Measurements from ENCODE around the gene RSPH6A. TPM values are rescaled to one million over a fixed set of nuclear protein-coding genes. Genes with fewer than 3 reads are reported as not detected.

RSPH6A gene
- polyA plus RNA-seq, 4 donors: not detected

Other genes starting within 250 kb of the RSPH6A start
- gene OPA3, start 230.5 kb downstream of the RSPH6A start, polyA plus RNA-seq (ENCODE audit: insufficient read length in 4 of 4): 10 to 100 TPM in 3 of 4 donors, 1 to 10 TPM in 1; 9.7 to 13.3 (median 10.6) TPM
- 1 to 10 TPM; 3.7 to 5.4 (median 4.2) TPM for gene GPR4, start 213.1 kb downstream of the RSPH6A start, polyA plus RNA-seq (ENCODE audit: insufficient read length in 4 of 4)
- 10 to 100 TPM; 17.7 to 30.8 (median 23.5) TPM for gene EML2, start 175.9 kb downstream of the RSPH6A start, polyA plus RNA-seq (ENCODE audit: insufficient read length in 4 of 4)
- gene GIPR, start 147.1 kb downstream of the RSPH6A start, polyA plus RNA-seq (ENCODE audit: insufficient read length in 4 of 4): 1 to 10 TPM in 2 of 4 donors, under 1 TPM in 2; 0.59 to 1.8 (median 0.89) TPM
- 100 to 1,000 TPM; 268 to 441 (median 342) TPM for gene SNRPD2, start 123.4 kb downstream of the RSPH6A start, polyA plus RNA-seq (ENCODE audit: insufficient read length in 4 of 4)
- gene QPCTL, start 122.6 kb downstream of the RSPH6A start, polyA plus RNA-seq (ENCODE audit: insufficient read length in 4 of 4): 10 to 100 TPM in 2 of 4 donors, 1 to 10 TPM in 2; 7.2 to 13.5 (median 10.8) TPM
- gene FBXO46, start 84.4 kb downstream of the RSPH6A start, polyA plus RNA-seq (ENCODE audit: insufficient read length in 4 of 4): 10 to 100 TPM; 10.7 to 24.0 (median 20.3) TPM
- gene MEIOSIN, start 81.9 kb downstream of the RSPH6A start, polyA plus RNA-seq (ENCODE audit: insufficient read length in 4 of 4): not detected
- gene SIX5, start 46.1 kb downstream of the RSPH6A start, polyA plus RNA-seq (ENCODE audit: insufficient read length in 4 of 4): 10 to 100 TPM; 13.6 to 38.5 (median 27.7) TPM
- 10 to 100 TPM; 33.4 to 74.4 (median 54.6) TPM for gene DMPK, start 32.8 kb downstream of the RSPH6A start, polyA plus RNA-seq (ENCODE audit: insufficient read length in 4 of 4)
- gene DMWD, start 22.5 kb downstream of the RSPH6A start, polyA plus RNA-seq (ENCODE audit: insufficient read length in 4 of 4): 10 to 100 TPM; 24.1 to 56.1 (median 39.9) TPM
- gene SYMPK, start 47.8 kb upstream of the RSPH6A start, polyA plus RNA-seq (ENCODE audit: insufficient read length in 4 of 4): 10 to 100 TPM; 49.5 to 80.1 (median 67.0) TPM
- under 1 TPM; 0.40 to 0.60 (median 0.50) TPM for gene FOXA3, start 49.0 kb upstream of the RSPH6A start, polyA plus RNA-seq (ENCODE audit: insufficient read length in 4 of 4)
- gene IRF2BP1, start 70.8 kb upstream of the RSPH6A start, polyA plus RNA-seq (ENCODE audit: insufficient read length in 4 of 4): 10 to 100 TPM; 16.5 to 33.7 (median 25.1) TPM
- 1 to 10 TPM; 3.7 to 7.2 (median 5.8) TPM for gene MYPOP, start 87.3 kb upstream of the RSPH6A start, polyA plus RNA-seq (ENCODE audit: insufficient read length in 4 of 4)
- gene NANOS2, start 99.5 kb upstream of the RSPH6A start, polyA plus RNA-seq (ENCODE audit: insufficient read length in 4 of 4): not detected
- 1 to 10 TPM; 2.8 to 5.3 (median 4.2) TPM for gene NOVA2, start 158.6 kb upstream of the RSPH6A start, polyA plus RNA-seq (ENCODE audit: insufficient read length in 4 of 4)
- gene CCDC61, start 180.2 kb upstream of the RSPH6A start, polyA plus RNA-seq (ENCODE audit: insufficient read length in 4 of 4): 10 to 100 TPM; 10.8 to 17.0 (median 15.3) TPM
- gene PGLYRP1, start 207.7 kb upstream of the RSPH6A start, polyA plus RNA-seq (ENCODE audit: insufficient read length in 4 of 4): under 1 TPM in 2 of 4 donors, not detected in 2; 0.66 to 0.78 TPM
- gene IGFL4, start 225.7 kb upstream of the RSPH6A start, polyA plus RNA-seq (ENCODE audit: insufficient read length in 4 of 4): under 1 TPM in 3 of 4 donors, not detected in 1; 0.28 to 0.87 (median 0.61) TPM

Data from left renal cortex interstitium (tissue), 4 donors.